C1 segment of cervical spinal cord (tissue), 14 donors: ENCODE results near the gene TEAD1.
A peak's percentile ranks its signal among the peaks of the same experiment; 100 is the strongest.

ENCODE experiments used
- DNase-seq, 14 donors: peaks; one replicate each; lab custom pipeline; 2025; lab: John Stamatoyannopoulos, UW

The TEAD1 gene

GRCh38 chr11:12893787-12894672 is 219.8 kb downstream of the TEAD1 start:
- peak in 5 of 14 donors; percentile 0 to 38 (median 11) for DNase-seq

GRCh38 chr11:12897390-12897789 is 223.2 kb downstream of the TEAD1 start:
- peak in 8 of 14 donors; percentile 7 to 58 (median 28) for DNase-seq

GRCh38 chr11:12897867-12898266 is 223.6 kb downstream of the TEAD1 start:
- DNase-seq = no peak

- DNase-seq = no peak
Observed at GRCh38 chr11:12900496-12900895, 226.3 kb downstream of the TEAD1 start.

- no peak for DNase-seq
Observed at GRCh38 chr11:12901272-12901671, 227.1 kb downstream of the TEAD1 start.

- DNase-seq = no peak
Observed at GRCh38 chr11:12901874-12902481, 227.8 kb downstream of the TEAD1 start.

- no peak for DNase-seq
Observed at GRCh38 chr11:12902791-12903486, 228.7 kb downstream of the TEAD1 start.

GRCh38 chr11:12905435-12905834 is 231.2 kb downstream of the TEAD1 start:
- DNase-seq = no peak

GRCh38 chr11:12906501-12906900 is 232.3 kb downstream of the TEAD1 start:
- DNase-seq = no peak

GRCh38 chr11:12909879-12910278 is 235.7 kb downstream of the TEAD1 start:
- DNase-seq = no peak

GRCh38 chr11:12914400-12914912 is 240.2 kb downstream of the TEAD1 start:
- peak; percentile 30 to 91 (median 82) for DNase-seq

- DNase-seq = no peak
Observed at GRCh38 chr11:12915093-12915492, 240.9 kb downstream of the TEAD1 start.

- DNase-seq = no peak
Observed at GRCh38 chr11:12917822-12918221, 243.6 kb downstream of the TEAD1 start.

GRCh38 chr11:12918667-12919066 is 244.4 kb downstream of the TEAD1 start:
- DNase-seq = no peak

- no peak for DNase-seq
Observed at GRCh38 chr11:12922418-12922817, 248.2 kb downstream of the TEAD1 start.

- no peak for DNase-seq
Observed at GRCh38 chr11:12922980-12923507, 248.8 kb downstream of the TEAD1 start.

GRCh38 chr11:12924650-12925049 is 250.4 kb downstream of the TEAD1 start:
- DNase-seq = no peak

- no peak for DNase-seq
Observed at GRCh38 chr11:12925520-12925919, 251.3 kb downstream of the TEAD1 start.

- no peak for DNase-seq
Observed at GRCh38 chr11:12927221-12927620, 253.0 kb downstream of the TEAD1 start.

- no peak for DNase-seq
Observed at GRCh38 chr11:12927886-12928285, 253.7 kb downstream of the TEAD1 start.

GRCh38 chr11:12930850-12931249 is 256.6 kb downstream of the TEAD1 start:
- DNase-seq = no peak

- no peak for DNase-seq
Observed at GRCh38 chr11:12932485-12932884, 258.3 kb downstream of the TEAD1 start.
